Smooth muscle cell (in vitro differentiated cells): ENCODE results near the gene SECISBP2. TPM values are rescaled to one million over a fixed set of nuclear protein-coding genes. Genes with fewer than 3 reads are reported as not detected.

Source experiments
- DNase-seq: peaks from one replicate; lab custom pipeline; 2025; ENCODE audit not compliant: unreplicated experiment; lab: John Stamatoyannopoulos, UW
- H2AFZ ChIP-seq: fragments of 200-600 bp; sonication (generic); 2 replicates; pipeline ENCODE4 v1.6.0; 2016; ENCODE audit warnings: antibody characterized with exemption, low read depth, mild to moderate bottlenecking
- H3F3A ChIP-seq: fragments of 200-600 bp; sonication (generic); 2 replicates; pipeline ENCODE4 v1.6.0; 2017; ENCODE audit warnings: antibody characterized with exemption, low read depth
- H3K27ac ChIP-seq: fragments of 200-600 bp; sonication (generic); 2 replicates; pipeline ENCODE4 v1.5.1; 2016; ENCODE audit warnings: low read depth, mild to moderate bottlenecking
- H3K27me3 ChIP-seq: fragments of 200-600 bp; sonication (generic); 2 replicates; pipeline ENCODE4 v1.6.1; 2016; ENCODE audit warnings: low read depth, mild to moderate bottlenecking
- H3K36me3 ChIP-seq: fragments of 200-600 bp; sonication (generic); 2 replicates; pipeline ENCODE4 v1.5.1; 2016; ENCODE audit warnings: low read depth
- H3K4me1 ChIP-seq: fragments of 200-600 bp; sonication (generic); 2 replicates; pipeline ENCODE4 v1.5.1; 2016; ENCODE audit warnings: low read depth
- H3K4me2 ChIP-seq: fragments of 200-600 bp; sonication (generic); 2 replicates; pipeline ENCODE4 v1.6.0; 2016; ENCODE audit warnings: mild to moderate bottlenecking
- H3K4me3 ChIP-seq: fragments of 200-600 bp; sonication (generic); 2 replicates; pipeline ENCODE4 v1.5.1; 2016; ENCODE audit warnings: mild to moderate bottlenecking
- H3K79me2 ChIP-seq: fragments of 200-600 bp; sonication (generic); 2 replicates; pipeline ENCODE4 v1.6.0; 2016; ENCODE audit warnings: low read depth, mild to moderate bottlenecking
- H3K9ac ChIP-seq: fragments of 200-600 bp; sonication (generic); 2 replicates; pipeline ENCODE4 v1.6.0; 2016; ENCODE audit warnings: low read depth
- H3K9me3 ChIP-seq: fragments of 200-600 bp; sonication (generic); replicated peaks from 2 replicates; pipeline ENCODE4 v1.5.1; 2016; ENCODE audit warnings: low read depth
- H4K20me1 ChIP-seq: fragments of 200-600 bp; sonication (generic); 2 replicates; pipeline ENCODE4 v1.6.0; 2016; ENCODE audit warnings: low read depth
- WGBS: methylation state at CpG from one replicate; pipeline ENCODE4 v1.1.7; 2016; ENCODE audit warnings: low lambda C conversion rate; 5-methylcytosine and 5-hydroxymethylcytosine counted together
- polyA plus RNA-seq: library from polyadenylated mRNA; unstranded; fragments of >200 nt; fragmentation: Nextera tagmentation; extraction: Ambion mirVana; gene quantifications from 2 replicates; pipeline ENCODE4 v1.2.1, GENCODE V29; 2016
- total RNA-seq: library from RNA; depleted of rRNA; stranded (reverse); fragments of >200 nt; gene quantifications from 2 replicates; pipeline ENCODE4 v1.2.3, GENCODE V29; 2014
- TF ChIP-seq, protein P1 (sequence below): fragments of 200-600 bp; sonication (generic); IDR thresholded peaks from 2 replicates; pipeline ENCODE4 v1.5.1; 2017; ENCODE audit warnings: borderline replicate concordance, mild to moderate bottlenecking, antibody characterized with exemption; ENCODE audit not compliant: insufficient read depth, poor library complexity, severe bottlenecking

SECISBP2 gene
- total and polyA plus RNA-seq, 2 experiments from 2014 or later: 12.2 to 25.1 TPM

DNA sequence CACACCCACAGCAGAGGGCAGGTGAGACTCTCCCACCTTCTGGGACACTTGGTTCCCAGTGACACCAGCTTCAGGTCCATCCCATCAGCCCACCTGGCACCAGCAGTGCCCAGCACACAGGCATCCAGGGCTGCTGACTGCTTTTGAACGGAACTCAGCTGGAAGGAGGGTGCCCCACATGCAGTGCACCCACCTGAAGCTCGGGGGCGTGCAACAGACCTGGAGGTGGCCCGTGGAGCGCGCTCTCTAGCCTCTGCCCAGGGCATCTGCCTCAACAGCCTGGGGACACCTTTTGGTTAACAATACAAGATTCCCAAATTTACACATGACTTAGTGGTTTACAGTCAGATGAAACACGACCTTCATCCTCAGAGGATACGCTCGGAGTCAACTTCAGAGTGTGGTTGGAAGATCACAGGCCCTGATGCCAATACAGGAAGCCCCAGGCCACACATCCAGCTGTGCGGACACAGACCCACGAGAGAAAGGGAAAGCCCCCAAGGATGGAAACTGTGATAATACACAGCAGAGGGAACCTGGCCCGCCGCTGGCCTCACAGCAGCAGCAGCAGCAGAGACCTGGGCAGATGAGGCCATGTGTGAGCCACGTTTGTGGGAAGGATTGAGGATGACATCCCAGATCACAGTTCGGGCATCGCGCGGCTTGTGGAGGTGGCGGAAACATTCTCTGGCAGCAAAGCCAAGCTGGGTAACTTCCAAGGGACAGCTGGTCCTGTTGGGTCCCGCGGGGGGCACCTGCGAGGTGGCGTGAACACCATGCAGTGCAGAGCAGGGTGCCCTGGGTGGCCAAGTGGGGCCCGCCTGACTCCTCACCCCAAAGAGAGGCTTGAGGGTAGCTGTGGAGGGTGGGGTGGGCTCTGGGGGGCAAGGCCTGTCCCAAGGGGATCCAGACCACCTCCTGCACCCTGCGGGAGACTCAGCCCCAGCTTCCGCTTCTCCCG, 64.0 kb downstream of the SECISBP2 start:
- Histone ChIP-seq H3F3A (no peaks in the 10 kb centered on the region), H3K79me2 (no peaks in the 10 kb centered on the region), H4K20me1 (no peaks in the 10 kb centered on the region), H3K9ac (no peak overlapping the region), H3K4me3 (no peak overlapping the region), H3K4me1 (no peaks in the 10 kb centered on the region), H3K4me2 (no peak overlapping the region), H3K9me3 (no peaks in the 10 kb centered on the region), H2AFZ (no peak overlapping the region), H3K27ac (no peak overlapping the region), H3K27me3 (no peaks in the 10 kb centered on the region), H3K36me3 (no peaks in the 10 kb centered on the region)
- 94% methylated on average over 27 of the region's 27 CpGs for WGBS
- no peak for DNase-seq
- TF ChIP-seq, protein P1, sequence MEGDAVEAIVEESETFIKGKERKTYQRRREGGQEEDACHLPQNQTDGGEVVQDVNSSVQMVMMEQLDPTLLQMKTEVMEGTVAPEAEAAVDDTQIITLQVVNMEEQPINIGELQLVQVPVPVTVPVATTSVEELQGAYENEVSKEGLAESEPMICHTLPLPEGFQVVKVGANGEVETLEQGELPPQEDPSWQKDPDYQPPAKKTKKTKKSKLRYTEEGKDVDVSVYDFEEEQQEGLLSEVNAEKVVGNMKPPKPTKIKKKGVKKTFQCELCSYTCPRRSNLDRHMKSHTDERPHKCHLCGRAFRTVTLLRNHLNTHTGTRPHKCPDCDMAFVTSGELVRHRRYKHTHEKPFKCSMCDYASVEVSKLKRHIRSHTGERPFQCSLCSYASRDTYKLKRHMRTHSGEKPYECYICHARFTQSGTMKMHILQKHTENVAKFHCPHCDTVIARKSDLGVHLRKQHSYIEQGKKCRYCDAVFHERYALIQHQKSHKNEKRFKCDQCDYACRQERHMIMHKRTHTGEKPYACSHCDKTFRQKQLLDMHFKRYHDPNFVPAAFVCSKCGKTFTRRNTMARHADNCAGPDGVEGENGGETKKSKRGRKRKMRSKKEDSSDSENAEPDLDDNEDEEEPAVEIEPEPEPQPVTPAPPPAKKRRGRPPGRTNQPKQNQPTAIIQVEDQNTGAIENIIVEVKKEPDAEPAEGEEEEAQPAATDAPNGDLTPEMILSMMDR: no peak

DNA sequence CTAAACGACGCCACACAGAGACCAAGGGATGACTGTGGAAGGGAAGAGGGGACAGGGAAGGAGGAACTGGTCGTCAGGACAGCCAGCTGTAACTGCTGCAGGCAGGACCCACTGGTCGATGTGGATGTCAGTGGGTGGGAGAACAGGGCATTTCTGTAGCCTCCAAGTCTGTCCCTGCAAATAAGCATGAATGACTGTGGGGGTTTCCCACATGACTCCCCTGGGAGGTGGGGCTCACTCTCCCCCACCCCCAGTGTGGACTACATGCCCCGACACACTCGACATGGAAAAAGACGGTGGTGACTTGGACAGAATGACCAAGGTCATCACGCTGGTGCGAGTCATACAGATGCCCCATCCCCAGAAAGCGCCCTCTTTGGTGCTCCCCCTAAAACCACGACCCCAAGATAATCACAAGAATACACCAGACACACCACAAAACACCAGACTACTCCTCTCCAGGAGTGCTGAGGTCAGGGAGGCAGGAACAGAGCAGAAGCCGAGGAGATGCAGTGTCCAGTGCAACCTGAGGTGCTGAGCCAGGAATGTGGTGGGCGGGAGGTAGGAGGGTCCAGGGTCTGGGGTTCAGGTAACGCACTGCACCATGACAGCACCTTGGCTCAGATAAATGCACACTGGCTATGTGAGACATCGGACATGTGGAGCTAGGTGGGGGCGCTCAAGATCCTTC, 64.9 kb downstream of the SECISBP2 start:
- no peaks in the 10 kb centered on the region for H3K36me3 ChIP-seq
- no peaks in the 10 kb centered on the region for H3K79me2 ChIP-seq
- no peak overlapping the region for H2AFZ ChIP-seq
- H3K27ac ChIP-seq: no peak overlapping the region
- TF ChIP-seq, protein P1: no peak
- no peak overlapping the region for H3K4me3 ChIP-seq
- no peak for DNase-seq
- H3F3A ChIP-seq: no peaks in the 10 kb centered on the region
- H3K27me3 ChIP-seq: no peaks in the 10 kb centered on the region
- no peak overlapping the region for H3K4me2 ChIP-seq
- no peaks in the 10 kb centered on the region for H3K9me3 ChIP-seq
- 84% methylated on average over 16 of the region's 16 CpGs for WGBS
- no peaks in the 10 kb centered on the region for H4K20me1 ChIP-seq
- H3K9ac ChIP-seq: no peak overlapping the region
- H3K4me1 ChIP-seq: no peaks in the 10 kb centered on the region

DNA sequence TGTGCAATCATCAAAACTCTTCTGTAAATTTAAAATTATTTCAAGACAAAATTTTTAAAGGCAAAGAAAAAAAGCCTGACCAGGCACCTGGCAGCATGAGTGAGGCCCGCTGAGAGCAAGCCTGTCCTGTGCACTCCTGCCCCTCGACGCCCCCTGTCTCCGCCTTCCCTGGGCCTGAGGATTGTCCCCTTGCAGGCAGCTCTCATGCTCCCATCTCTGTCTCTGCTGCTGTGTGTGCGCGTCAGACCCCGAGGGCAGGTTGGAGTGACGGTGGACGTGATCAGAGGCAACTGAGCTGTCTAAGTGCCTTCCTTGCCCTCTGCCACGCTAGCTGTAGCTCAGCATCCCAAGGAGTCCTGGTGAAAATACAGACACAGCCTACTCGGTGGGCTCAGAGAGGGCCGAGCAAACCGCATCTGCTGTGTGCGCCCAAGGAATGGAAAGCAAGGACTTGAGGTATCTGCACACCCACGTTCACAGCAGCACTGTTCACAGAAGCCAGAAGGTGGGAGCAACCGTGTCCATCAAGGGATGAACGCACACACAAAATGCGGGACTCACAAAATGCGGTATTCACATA, 65.5 kb downstream of the SECISBP2 start:
- Histone ChIP-seq H3K9me3 (no peaks in the 10 kb centered on the region), H3K36me3 (no peaks in the 10 kb centered on the region), H2AFZ (no peak overlapping the region), H3K4me1 (no peaks in the 10 kb centered on the region), H3K27me3 (no peaks in the 10 kb centered on the region), H3K4me2 (no peak overlapping the region), H3K4me3 (no peak overlapping the region), H4K20me1 (no peaks in the 10 kb centered on the region), H3K79me2 (no peaks in the 10 kb centered on the region), H3K9ac (no peak overlapping the region), H3K27ac (no peak overlapping the region), H3F3A (no peaks in the 10 kb centered on the region)
- 90% methylated on average over 19 of the region's 19 CpGs for WGBS
- TF ChIP-seq, protein P1: no peak
- no peak for DNase-seq
